HepG2 (cell line): ENCODE data around the gene AFF4. TPM values are rescaled to one million over a fixed set of nuclear protein-coding genes. Genes with fewer than 3 reads are reported as not detected.
A peak's percentile ranks its signal among the peaks of the same experiment; 100 is the strongest.

Source experiments
- ESRRA ChIP-seq: sonication (generic); formaldehyde crosslinking; IDR thresholded peaks from 2 replicates; pipeline ENCODE4 v1.5.1; 2020; ENCODE audit warnings: mild to moderate bottlenecking, low read depth, missing genetic modification reagents
- HES4 ChIP-seq: sonication (generic); formaldehyde crosslinking; IDR thresholded peaks from 2 replicates; pipeline ENCODE4 v1.9.0; 2021; ENCODE audit warnings: mild to moderate bottlenecking, missing genetic modification reagents, borderline replicate concordance
- HNRNPLL ChIP-seq: fragments of 200-400 bp; formaldehyde crosslinking; IDR thresholded peaks from 2 replicates; pipeline ENCODE4 v1.6.1; 2017; ENCODE audit warnings: mild to moderate bottlenecking, low read depth, low read length; ENCODE audit not compliant: poor library complexity, severe bottlenecking
- KLF16 ChIP-seq, 2 experiments: sonication (generic) in 1 of 2; formaldehyde crosslinking in 1 of 2; IDR thresholded peaks; 2 replicates each; pipeline versions ENCODE4 v1.6.1 to v1.8.0; 2016 to 2023; ENCODE audit warnings: missing genetic modification reagents in 2 of 2, missing compliant biosample characterization in 1 of 2
- MTERF4 ChIP-seq: sonication (generic); formaldehyde crosslinking; IDR thresholded peaks from 2 replicates; pipeline ENCODE4 v1.8.0; 2023; ENCODE audit warnings: mild to moderate bottlenecking, missing genetic modification reagents
- REST ChIP-seq, 2 experiments: IDR thresholded peaks; 2 replicates each; pipeline ENCODE4 v1.6.1; 2011 to 2012; ENCODE audit warnings: low read length in 2 of 2, borderline replicate concordance in 1 of 2, low read depth in 1 of 2, mild to moderate bottlenecking in 1 of 2, moderate library complexity in 1 of 2
- SALL1 ChIP-seq: sonication (generic); formaldehyde crosslinking; IDR thresholded peaks from 2 replicates; pipeline ENCODE4 v1.8.0; 2022; ENCODE audit warnings: mild to moderate bottlenecking, missing genetic modification reagents
- SKI ChIP-seq: fragments of 450-650 bp; IDR thresholded peaks from one replicate; pipeline ENCODE4 v1.6.1; 2018; ENCODE audit warnings: mild to moderate bottlenecking; ENCODE audit not compliant: partially characterized antibody
- TEAD3 ChIP-seq: optimal IDR thresholded peaks from 2 replicates; pipeline ENCODE3; 2016; ENCODE audit warnings: borderline replicate concordance
- WIZ ChIP-seq: sonication (generic); formaldehyde crosslinking; IDR thresholded peaks from 2 replicates; pipeline ENCODE4 v1.5.1; 2020; ENCODE audit warnings: mild to moderate bottlenecking, missing genetic modification reagents
- ZNF460 ChIP-seq: sonication (generic); formaldehyde crosslinking; IDR thresholded peaks from 2 replicates; pipeline ENCODE4 v1.5.1; 2020; ENCODE audit warnings: missing genetic modification reagents, mild to moderate bottlenecking, borderline replicate concordance
- ZNF574 ChIP-seq: sonication (generic); formaldehyde crosslinking; IDR thresholded peaks from 2 replicates; pipeline ENCODE4 v1.4.0; 2020; ENCODE audit warnings: missing genetic modification reagents
- ZNF589 ChIP-seq: sonication (generic); formaldehyde crosslinking; conservative IDR thresholded peaks from 2 replicates; pipeline ENCODE4 v1.8.0; 2022; ENCODE audit warnings: mild to moderate bottlenecking, moderate library complexity, missing genetic modification reagents
- ZNF660 ChIP-seq: sonication (generic); formaldehyde crosslinking; IDR thresholded peaks from 2 replicates; pipeline ENCODE4 v1.5.1; 2020; ENCODE audit warnings: mild to moderate bottlenecking, low read depth, missing genetic modification reagents, borderline replicate concordance
- ZNF709 ChIP-seq: sonication (generic); formaldehyde crosslinking; IDR thresholded peaks from 2 replicates; pipeline ENCODE4 v1.5.0; 2020; ENCODE audit warnings: mild to moderate bottlenecking, missing genetic modification reagents
- polyA plus RNA-seq, 8 experiments: library from polyadenylated mRNA; depleted of rRNA in 3 of 8; stranded (reverse) in 7 of 8; unstranded in 1 of 8; fragments of >200 nt; fragmentation: Illumina TruSeq in 4 of 8; extraction: Trizol in 4 of 8; gene quantifications; 2 replicates each; pipeline versions ENCODE4 v1.2.1 to v1.2.3, GENCODE V29; 2011 to 2016; ENCODE audit warnings: low read depth in 4 of 8, missing spikeins in 1 of 8, mixed read lengths in 1 of 8; ENCODE audit not compliant: insufficient read depth in 1 of 8
- total RNA-seq, 5 experiments: library from RNA; depleted of rRNA; stranded (reverse); fragments of >200 nt; fragmentation: Illumina TruSeq; extraction: Trizol; gene quantifications; 2 replicates each; pipeline ENCODE4 v1.2.3, GENCODE V29; 2016; ENCODE audit warnings: low read depth in 1 of 5
- TF ChIP-seq, protein P1 (sequence below): IDR thresholded peaks from 2 replicates; pipeline ENCODE4 v1.6.1; 2012; ENCODE audit warnings: inconsistent platforms
- TF ChIP-seq, protein P2 (sequence below): sonication (generic); formaldehyde crosslinking; IDR thresholded peaks from 2 replicates; pipeline ENCODE4 v1.4.0; 2020; ENCODE audit warnings: mild to moderate bottlenecking, missing genetic modification reagents

AFF4 gene
- total and polyA plus RNA-seq, 2 of the 13 experiments (the other 11 are each of a cell fraction or from before 2014, with no cell fraction given) = 22.1 to 25.5 TPM

GRCh38 chr5:132963171-132964104, at the start of gene AFF4 (continued):
- peak in 1 of 2 experiments; percentile 60; a peak in 1 of 4 replicates for TF ChIP-seq REST (IDR thresholded peaks at IDR 0.05; ENCODE audit: borderline replicate concordance in 1 of 2, low read depth in 1 of 2, low read length in 2 of 2)
- no peak for TF ChIP-seq WIZ (CRISPR knock-in tag)
- TF ChIP-seq KLF16 (CRISPR knock-in tag; IDR thresholded peaks at IDR 0.05) = peak in 1 of 2 experiments; percentile 82; a peak in 3 of 4 replicates
- TF ChIP-seq ZNF589 (CRISPR knock-in tag) = peak; percentile 77; the same call in 1 of the 2 replicates
- TF ChIP-seq ZNF574 (CRISPR knock-in tag) = peak; percentile 84
- TF ChIP-seq ZNF460 (CRISPR knock-in tag) = peak; percentile 38
- peak; percentile 72 for TF ChIP-seq SKI
- TF ChIP-seq ZNF660 (CRISPR knock-in tag) = no peak
- peak; percentile 96; the same call in 1 of the 2 replicates for TF ChIP-seq ZNF709 (CRISPR knock-in tag)
- TF ChIP-seq MTERF4 (CRISPR knock-in tag) = peak; percentile 94
- peak; percentile 83 for TF ChIP-seq SALL1
- TF ChIP-seq, protein P1, sequence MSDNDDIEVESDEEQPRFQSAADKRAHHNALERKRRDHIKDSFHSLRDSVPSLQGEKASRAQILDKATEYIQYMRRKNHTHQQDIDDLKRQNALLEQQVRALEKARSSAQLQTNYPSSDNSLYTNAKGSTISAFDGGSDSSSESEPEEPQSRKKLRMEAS = peak; percentile 91
- peak; percentile 97 for TF ChIP-seq HES4
- peak; percentile 94 for TF ChIP-seq HNRNPLL
- peak; percentile 63 for TF ChIP-seq TEAD3
- peak; percentile 70 for TF ChIP-seq ESRRA (CRISPR knock-in tag)
- TF ChIP-seq, protein P2, sequence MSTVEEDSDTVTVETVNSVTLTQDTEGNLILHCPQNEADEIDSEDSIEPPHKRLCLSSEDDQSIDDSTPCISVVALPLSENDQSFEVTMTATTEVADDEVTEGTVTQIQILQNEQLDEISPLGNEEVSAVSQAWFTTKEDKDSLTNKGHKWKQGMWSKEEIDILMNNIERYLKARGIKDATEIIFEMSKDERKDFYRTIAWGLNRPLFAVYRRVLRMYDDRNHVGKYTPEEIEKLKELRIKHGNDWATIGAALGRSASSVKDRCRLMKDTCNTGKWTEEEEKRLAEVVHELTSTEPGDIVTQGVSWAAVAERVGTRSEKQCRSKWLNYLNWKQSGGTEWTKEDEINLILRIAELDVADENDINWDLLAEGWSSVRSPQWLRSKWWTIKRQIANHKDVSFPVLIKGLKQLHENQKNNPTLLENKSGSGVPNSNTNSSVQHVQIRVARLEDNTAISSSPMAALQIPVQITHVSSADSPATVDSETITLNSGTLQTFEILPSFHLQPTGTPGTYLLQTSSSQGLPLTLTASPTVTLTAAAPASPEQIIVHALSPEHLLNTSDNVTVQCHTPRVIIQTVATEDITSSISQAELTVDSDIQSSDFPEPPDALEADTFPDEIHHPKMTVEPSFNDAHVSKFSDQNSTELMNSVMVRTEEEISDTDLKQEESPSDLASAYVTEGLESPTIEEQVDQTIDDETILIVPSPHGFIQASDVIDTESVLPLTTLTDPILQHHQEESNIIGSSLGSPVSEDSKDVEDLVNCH (CRISPR knock-in tag) = peak; percentile 85; the same call in 1 of the 2 replicates
